K562 (cell line): ENCODE results near the gene TCF12. TPM values are rescaled to one million over a fixed set of nuclear protein-coding genes. Genes with fewer than 3 reads are reported as not detected.

Experiments used
- ATAC-seq: fragments of 200-7000 bp; cut with Tn5 transposase; 3 replicates; pipeline ENCODE4 v1.9.1; 2020; ENCODE audit warnings: moderate library complexity
- BruUV-seq: library from RNA; stranded (reverse); fragments of 400-500 nt; replicated peaks from 2 replicates; lab custom pipeline; 2021; lab: Mats Ljungman, UMichigan
- CTCF ChIA-PET: fragments of 300-600 bp; formaldehyde crosslinking; extraction: SDS; loops from one replicate; lab custom pipeline; 2021; ENCODE audit warnings: low intra/inter-chr PET ratio; lab: Yijun Ruan, JAX
- POLR2A ChIA-PET: fragments of 300-600, 350-650 bp; sonication (Branson Sonifier 250); formaldehyde crosslinking; extraction: SDS; loops from one replicate; lab custom pipeline; 2021; ENCODE audit warnings: antibody characterized with exemption, inconsistent platforms; lab: Yijun Ruan, JAX
- DNase-seq, 4 experiments: peaks; one replicate each; pipeline versions ENCODE4 v3.0.0 to v3.0.0-alpha.2; 2011 to 2018; ENCODE audit warnings: low spot score in 3 of 4, mixed read lengths in 3 of 4; ENCODE audit errors: extremely low read depth in 1 of 4
- FAIRE-seq: peaks from 2 replicates; lab custom pipeline; 2011; peaks lifted over from hg19 to GRCh38; lab: Jason Lieb, UNC
- H2AFZ ChIP-seq: 2 replicates; pipeline ENCODE4 v1.6.0; 2011; ENCODE audit warnings: low read depth, low read length, control low read depth, inconsistent platforms
- H3K27ac ChIP-seq: fragments of 200-600 bp; 3 replicates; pipeline ENCODE4 v1.8.0; 2011; ENCODE audit warnings: low read depth, mild to moderate bottlenecking, control low read depth, inconsistent platforms, low read length, moderate library complexity, mixed read lengths; ENCODE audit errors: extremely low read depth
- H3K27me3 ChIP-seq, 2 experiments: fragments of 300-600 bp in 1 of 2; 2 replicates in 1 of 2; 3 replicates in 1 of 2; pipeline versions ENCODE4 v1.6.0 to v1.8.0; 2011; ENCODE audit warnings: inconsistent platforms in 2 of 2, low read length in 2 of 2, mild to moderate bottlenecking in 1 of 2, mixed read lengths in 1 of 2, moderate library complexity in 1 of 2; ENCODE audit not compliant: control insufficient read depth in 2 of 2, insufficient read depth in 2 of 2
- H3K36me3 ChIP-seq: fragments of 300-600 bp; 3 replicates; pipeline ENCODE4 v1.8.0; 2011; ENCODE audit warnings: mild to moderate bottlenecking, low read length, inconsistent platforms; ENCODE audit not compliant: control insufficient read depth, insufficient read depth
- H3K4me1 ChIP-seq, 2 experiments: fragments of 200-600 bp in 1 of 2; replicated peaks in 1 of 2; 2 replicates in 1 of 2; 3 replicates in 1 of 2; pipeline versions ENCODE4 v1.5.1 to v1.8.0; 2011; ENCODE audit warnings: inconsistent platforms in 2 of 2, low read length in 2 of 2, mild to moderate bottlenecking in 1 of 2, mixed read lengths in 1 of 2, moderate library complexity in 1 of 2; ENCODE audit not compliant: control insufficient read depth in 2 of 2, insufficient read depth in 2 of 2
- H3K4me2 ChIP-seq: 2 replicates; pipeline ENCODE4 v1.6.1; 2011; ENCODE audit warnings: low read length, control low read depth, inconsistent platforms, mixed read lengths; ENCODE audit not compliant: insufficient read depth
- H3K4me3 ChIP-seq: fragments of 200-600 bp; sonication (generic), shearing (Covaris generic); 2 replicates; pipeline ENCODE4 v1.5.1; 2016; ENCODE audit warnings: control low read depth, inconsistent platforms
- H3K79me2 ChIP-seq: fragments of 200-600 bp; 3 replicates; pipeline ENCODE4 v1.8.0; 2011; ENCODE audit warnings: low read length, inconsistent platforms; ENCODE audit not compliant: control insufficient read depth, insufficient read depth
- H3K9ac ChIP-seq, 2 experiments: 2 replicates each; pipeline versions ENCODE4 v1.6.0 to v1.6.1; 2011; ENCODE audit warnings: low read depth in 2 of 2, low read length in 2 of 2, control low read depth in 1 of 2, inconsistent platforms in 1 of 2, mild to moderate bottlenecking in 1 of 2, mixed read lengths in 1 of 2; ENCODE audit not compliant: insufficient read depth in 1 of 2
- H3K9me1 ChIP-seq: one replicate; pipeline ENCODE4 v1.6.0; 2011; ENCODE audit warnings: inconsistent platforms, mild to moderate bottlenecking, low read length, moderate library complexity; ENCODE audit not compliant: control insufficient read depth, insufficient read depth
- H3K9me3 ChIP-seq: replicated peaks from 2 replicates; pipeline ENCODE4 v1.5.1; 2011; ENCODE audit warnings: low read depth, low read length, inconsistent platforms; ENCODE audit not compliant: control insufficient read depth, insufficient read depth
- H4K20me1 ChIP-seq: replicated peaks from 2 replicates; pipeline ENCODE4 v1.6.1; 2011; ENCODE audit warnings: low read length, inconsistent platforms, mixed read lengths; ENCODE audit not compliant: control insufficient read depth, insufficient read depth
- ADNP ChIP-seq: fragments of 200-800 bp; sonication (Bioruptor generic); IDR thresholded peaks from 2 replicates; pipeline ENCODE4 v1.6.1; 2016; ENCODE audit warnings: missing genetic modification characterization, missing compliant biosample characterization
- CGGBP1 ChIP-seq: fragments of 250-450 bp; sonication (Bioruptor Pico); IDR thresholded peaks from 2 replicates; pipeline ENCODE4 v1.9.0; 2021; ENCODE audit warnings: mild to moderate bottlenecking
- FOXJ3 ChIP-seq: sonication (generic); formaldehyde crosslinking; IDR thresholded peaks from 2 replicates; pipeline ENCODE4 v1.4.0; 2020; ENCODE audit warnings: mild to moderate bottlenecking, missing genetic modification reagents
- JUNB ChIP-seq: fragments of 450-650 bp; formaldehyde crosslinking; conservative IDR thresholded peaks from 2 replicates; pipeline ENCODE4 v1.4.0; 2020; ENCODE audit warnings: mild to moderate bottlenecking
- RBM25 ChIP-seq: fragments of 200-400 bp; formaldehyde crosslinking; IDR thresholded peaks from 2 replicates; pipeline ENCODE4 v1.6.1; 2018; ENCODE audit warnings: low read length, low read depth, moderate library complexity; ENCODE audit not compliant: severe bottlenecking
- RERE ChIP-seq: sonication (generic); formaldehyde crosslinking; IDR thresholded peaks from 2 replicates; pipeline ENCODE4 v1.8.0; 2023; ENCODE audit warnings: missing genetic modification reagents, mild to moderate bottlenecking, borderline replicate concordance
- THRAP3 ChIP-seq: fragments of 450-650 bp; IDR thresholded peaks from 2 replicates; pipeline ENCODE4 v1.6.1; 2016; ENCODE audit warnings: mild to moderate bottlenecking, inconsistent platforms, borderline replicate concordance
- ZNF584 ChIP-seq: fragments of 200-800 bp; sonication (Bioruptor generic); IDR thresholded peaks from 2 replicates; pipeline ENCODE4 v1.6.1; 2016; ENCODE audit warnings: low read depth, mild to moderate bottlenecking, missing genetic modification characterization, missing compliant biosample characterization
- ZNF77 ChIP-seq: fragments of 250-450 bp; sonication (Bioruptor Pico); IDR thresholded peaks from 2 replicates; pipeline ENCODE4 v1.5.0; 2020
- WGBS: fragments of 100-300 bp; shearing (Covaris generic); methylation state at CpG from one replicate; pipeline ENCODE4 v1.1.6; 2016; ENCODE audit warnings: low coverage, mixed read lengths; ENCODE audit not compliant: insufficient coverage; ENCODE audit errors: missing lambda C conversion rate; 5-methylcytosine and 5-hydroxymethylcytosine counted together
- in situ Hi-C: fragments of 300-500 bp; cut with MboI; formaldehyde crosslinking; loops from 4 replicates; pipeline ENCODE4 v1.15.0; 2018; ENCODE audit warnings: inconsistent platforms, mixed read lengths
- intact Hi-C: fragments of 100-400 bp; cut with micrococcal nuclease; formaldehyde crosslinking; loops from 2 replicates; pipeline ENCODE4 v1.14.2; 2022
- polyA plus RNA-seq, 8 experiments: library from polyadenylated mRNA; depleted of rRNA in 4 of 8; stranded (reverse) in 5 of 8; unstranded in 3 of 8; fragments of >200 nt; fragmentation: Nextera tagmentation in 2 of 8; fragmentation: Illumina TruSeq in 1 of 8; extraction: Ambion mirVana in 2 of 8; extraction: Trizol in 1 of 8; gene quantifications; 2 replicates each; pipeline versions ENCODE4 v1.2.1 to v1.2.3, GENCODE V29; 2011 to 2014; ENCODE audit warnings: inconsistent platforms in 1 of 8, missing spikeins in 1 of 8
- total RNA-seq, 7 experiments: library from RNA; depleted of rRNA in 6 of 7; stranded (reverse); fragments of >200 nt in 6 of 7; fragmentation: Illumina TruSeq in 2 of 7; extraction: Trizol in 2 of 7; gene quantifications; 2 replicates each; pipeline versions ENCODE4 v1.2.1 to v1.2.3, GENCODE V29; 2011 to 2021; ENCODE audit warnings: low replicate concordance in 1 of 7

The TCF12 gene
- total and polyA plus RNA-seq, 9 of the 15 experiments (the other 6 are each of a cell fraction or from before 2014, with no cell fraction given), result 10.5 to 132 (median 52.9) TPM

GRCh38 chr15:57033715-57034439 lies 115.4 kb downstream of the TCF12 start:
- peaks cover 6% of the 10 kb centered on the region; the same call in 1 of the 2 replicates for H4K20me1 ChIP-seq
- no peak overlapping the region for H2AFZ ChIP-seq
- no peak overlapping the region for H3K27ac ChIP-seq
- WGBS, result 91% methylated on average over 3 of the region's 3 CpGs
- TF ChIP-seq RBM25, result peak; percentile 18
- TF ChIP-seq CGGBP1 (CRISPR knock-in tag), result no peak
- DNase-seq (no peak), FAIRE-seq (peak; percentile 35), ATAC-seq (no peak)
- H3K27me3 ChIP-seq, result no peaks in the 10 kb centered on the region
- peaks cover 0 to 15% of the 10 kb centered on the region in 2 experiments; a peak in 4 of 5 replicates for H3K4me1 ChIP-seq
- in situ Hi-C loops (no loop called here), intact Hi-C loops (no loop called here)
- no peak overlapping the region for H3K4me3 ChIP-seq
- ChIA-PET POLR2A (interaction anchor here (1.0 to 1.4 kb wide), 2 partner anchors 13 to 16 kb away, joined by 3 read pairs; no protein-coding TSS in a partner anchor), CTCF (no interaction called here)
- H3K79me2 ChIP-seq, result peaks cover 69% of the 10 kb centered on the region
- H3K36me3 ChIP-seq, result no peaks in the 10 kb centered on the region
- BruUV-seq, result no TSS peak
- H3K4me2 ChIP-seq, result no peak overlapping the region
- H3K9ac ChIP-seq, result no peak overlapping the region
- no peaks in the 10 kb centered on the region for H3K9me3 ChIP-seq
- no peaks in the 10 kb centered on the region for H3K9me1 ChIP-seq

GRCh38 chr15:57034613-57035012 lies 116.2 kb downstream of the TCF12 start:
- Histone ChIP-seq H3K27ac (no peak overlapping the region), H3K4me2 (no peak overlapping the region), H3K27me3 (no peaks in the 10 kb centered on the region), H4K20me1 (peaks cover 6% of the 10 kb centered on the region; the same call in 1 of the 2 replicates), H2AFZ (no peak overlapping the region), H3K4me1 (peaks cover 0 to 15% of the 10 kb centered on the region in 2 experiments; a peak in 4 of 5 replicates), H3K9ac (no peak overlapping the region), H3K79me2 (peaks cover 67% of the 10 kb centered on the region), H3K4me3 (no peak overlapping the region), H3K9me1 (no peaks in the 10 kb centered on the region), H3K9me3 (no peaks in the 10 kb centered on the region), H3K36me3 (no peaks in the 10 kb centered on the region)
- ATAC-seq, result no peak
- 59% methylated on average over 1 of the region's 1 CpG for WGBS
- ChIA-PET CTCF (no interaction called here), POLR2A (no interaction called here)
- BruUV-seq, result no TSS peak
- no peak for FAIRE-seq
- no peak for DNase-seq
- intact Hi-C loops (no loop called here), in situ Hi-C loops (no loop called here)
- TF ChIP-seq ADNP (tag) (no peak), ZNF584 (CRISPR knock-in tag) (no peak), FOXJ3 (CRISPR knock-in tag) (no peak), JUNB (CRISPR knock-in tag) (no peak), ZNF77 (no peak), RERE (no peak), THRAP3 (no peak)
